ENCODE measurements around the gene CDH7.

DNA sequence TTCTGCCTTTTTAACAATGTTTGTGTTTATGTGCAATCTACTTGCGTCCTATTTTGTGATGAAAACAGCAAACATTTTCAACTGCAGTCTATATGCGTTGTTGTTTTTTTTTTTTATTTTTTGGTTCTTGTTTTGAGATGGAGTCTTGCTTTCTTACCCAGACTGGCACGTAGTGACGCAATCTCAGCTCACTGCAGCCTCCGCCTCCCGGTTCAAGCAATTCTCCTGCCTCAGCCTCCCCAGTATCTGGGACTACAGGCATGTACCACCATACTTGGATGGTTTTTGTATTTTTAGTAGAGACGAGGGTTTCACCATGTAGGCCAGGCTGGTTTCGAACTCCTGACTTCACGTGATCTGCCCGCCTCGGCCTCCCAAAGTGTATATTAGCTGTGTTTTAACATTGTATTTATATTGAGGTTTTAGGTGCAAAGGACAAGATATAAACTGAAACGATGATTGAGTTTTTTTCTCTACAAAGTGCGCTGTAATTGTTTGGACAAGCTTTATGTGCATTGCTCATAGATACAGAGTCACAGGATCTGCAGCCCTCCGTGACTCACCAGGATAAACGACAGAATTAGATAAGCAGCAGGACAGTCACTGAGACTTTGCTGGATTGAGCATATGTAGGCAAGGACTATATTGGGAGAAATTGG is 17.4 kb downstream of the CDH7 start:
- TF ChIP-seq, protein P1, sequence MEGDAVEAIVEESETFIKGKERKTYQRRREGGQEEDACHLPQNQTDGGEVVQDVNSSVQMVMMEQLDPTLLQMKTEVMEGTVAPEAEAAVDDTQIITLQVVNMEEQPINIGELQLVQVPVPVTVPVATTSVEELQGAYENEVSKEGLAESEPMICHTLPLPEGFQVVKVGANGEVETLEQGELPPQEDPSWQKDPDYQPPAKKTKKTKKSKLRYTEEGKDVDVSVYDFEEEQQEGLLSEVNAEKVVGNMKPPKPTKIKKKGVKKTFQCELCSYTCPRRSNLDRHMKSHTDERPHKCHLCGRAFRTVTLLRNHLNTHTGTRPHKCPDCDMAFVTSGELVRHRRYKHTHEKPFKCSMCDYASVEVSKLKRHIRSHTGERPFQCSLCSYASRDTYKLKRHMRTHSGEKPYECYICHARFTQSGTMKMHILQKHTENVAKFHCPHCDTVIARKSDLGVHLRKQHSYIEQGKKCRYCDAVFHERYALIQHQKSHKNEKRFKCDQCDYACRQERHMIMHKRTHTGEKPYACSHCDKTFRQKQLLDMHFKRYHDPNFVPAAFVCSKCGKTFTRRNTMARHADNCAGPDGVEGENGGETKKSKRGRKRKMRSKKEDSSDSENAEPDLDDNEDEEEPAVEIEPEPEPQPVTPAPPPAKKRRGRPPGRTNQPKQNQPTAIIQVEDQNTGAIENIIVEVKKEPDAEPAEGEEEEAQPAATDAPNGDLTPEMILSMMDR (conservative IDR thresholded peaks at IDR 0.05; ENCODE audit: low read depth, low read length): no peak
- no peak for TF ChIP-seq EZH2 (IDR thresholded peaks at IDR 0.05; ENCODE audit: low read length, unreplicated experiment)
- no peak for TF ChIP-seq EZH2phosphoT487 (IDR thresholded peaks at IDR 0.05; ENCODE audit: borderline replicate concordance, low read length)

Data from PC-3 (cell line).